Measurements from ENCODE around the gene B9D1. TPM values are rescaled to one million over a fixed set of nuclear protein-coding genes. Genes with fewer than 3 reads are reported as not detected.

Gene B9D1
- total and polyA plus RNA-seq, 9 of the 15 experiments (the other 6 are each of a cell fraction or from before 2014, with no cell fraction given), result 8.9 to 28.0 (median 17.9) TPM

DNA sequence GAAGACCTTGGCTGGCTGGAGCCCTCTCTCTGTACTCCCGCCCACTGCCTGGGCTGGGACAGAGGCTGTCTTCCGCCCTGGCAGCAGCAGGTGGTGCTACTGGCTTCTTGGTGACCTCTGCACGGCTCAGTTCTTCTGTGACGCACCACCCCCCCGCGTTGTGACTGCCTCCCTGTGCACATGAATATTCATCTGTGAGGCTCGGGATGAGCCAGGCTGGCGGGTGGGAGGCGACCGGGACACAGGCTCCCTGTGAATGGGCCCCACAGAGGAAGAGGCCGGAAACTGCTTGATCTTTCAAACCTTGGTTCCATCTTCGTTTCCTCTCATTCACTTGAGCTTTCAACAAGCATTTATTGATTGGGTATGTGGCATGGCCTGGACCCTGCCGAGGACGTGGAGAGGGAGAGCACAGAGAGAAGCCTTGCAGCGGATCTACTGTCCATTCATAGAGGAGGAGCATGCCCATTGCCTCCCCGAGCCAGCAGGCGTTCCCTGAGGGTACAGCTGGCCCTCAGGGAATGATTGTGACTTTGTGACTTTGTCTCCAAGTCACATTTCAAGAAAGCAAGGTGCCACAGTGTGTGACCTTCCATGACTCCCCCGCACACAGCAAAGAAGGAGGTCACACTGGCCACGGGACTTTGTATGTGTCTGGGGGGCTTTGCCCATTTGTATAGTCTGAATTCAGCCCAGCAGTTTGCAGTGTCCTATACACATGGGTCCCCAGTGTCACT, 45.0 kb downstream of the B9D1 start (continued):
- TF ChIP-seq, protein P1, sequence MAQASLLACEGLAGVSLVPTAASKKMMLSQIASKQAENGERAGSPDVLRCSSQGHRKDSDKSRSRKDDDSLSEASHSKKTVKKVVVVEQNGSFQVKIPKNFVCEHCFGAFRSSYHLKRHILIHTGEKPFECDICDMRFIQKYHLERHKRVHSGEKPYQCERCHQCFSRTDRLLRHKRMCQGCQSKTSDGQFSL (CRISPR knock-in tag; IDR thresholded peaks at IDR 0.05), result 0 out of 2 replicates have a peak, but pooled peaks have one; percentile 46
- TF ChIP-seq, protein P1 (tag; IDR thresholded peaks at IDR 0.05), result no peak
- TF ChIP-seq RAD21 (CRISPR knock-in tag; conservative IDR thresholded peaks at IDR 0.05 in 1 of 2, IDR thresholded peaks at IDR 0.05 in 1 of 2) (peak; percentile 19 to 66; a peak in 2 of 4 replicates), HNRNPK (IDR thresholded peaks at IDR 0.05; ENCODE audit: low read depth, low read length, poor library complexity, severe bottlenecking) (no peak), DPF2 (IDR thresholded peaks at IDR 0.05) (no peak), ZBTB11 (CRISPR knock-in tag; IDR thresholded peaks at IDR 0.05) (peak in 1 of 3 experiments; percentile 81; a peak in 2 of 6 replicates), REST (IDR thresholded peaks at IDR 0.05; ENCODE audit: borderline replicate concordance) (peak; percentile 51; the same call in 1 of the 2 replicates), REST (CRISPR knock-in tag; IDR thresholded peaks at IDR 0.05; ENCODE audit: low read depth) (no peak)

All from K562 (cell line).